GM23248 (cell line): ENCODE results near the gene FNDC7.

ENCODE experiments used
- EZH2 ChIP-seq: fragments of 200-600 bp; sonication (generic); IDR thresholded peaks from 2 replicates; pipeline ENCODE4 v1.6.1; 2018; ENCODE audit warnings: antibody characterized with exemption, mild to moderate bottlenecking; ENCODE audit not compliant: insufficient read depth, poor library complexity, severe bottlenecking
- EZH2phosphoT487 ChIP-seq: fragments of 200-600 bp; sonication (generic); IDR thresholded peaks from 2 replicates; pipeline ENCODE4 v1.6.1; 2018; ENCODE audit warnings: antibody characterized with exemption, moderate library complexity, mild to moderate bottlenecking, low read depth; ENCODE audit not compliant: insufficient read depth

- TF ChIP-seq EZH2 (no peak), EZH2phosphoT487 (no peak)
Observed at GRCh38 chr1:108704496-108704895, 8.2 kb upstream of the FNDC7 start.
